Vagina (tissue), 2 donors: ENCODE data around the gene NEO1. TPM values are rescaled to one million over a fixed set of nuclear protein-coding genes. Genes with fewer than 3 reads are reported as not detected.

Source experiments
- DNase-seq, 2 donors: peaks; one replicate each; pipeline ENCODE4 v3.0.0-alpha.2; 2017; ENCODE audit errors: extremely low spot score in 2 of 2
- H3K27ac ChIP-seq: fragments of 200-600 bp; sonication (generic); one replicate; pipeline ENCODE4 v1.5.1; 2019
- H3K27me3 ChIP-seq: fragments of 200-600 bp; sonication (generic); one replicate; pipeline ENCODE4 v1.5.1; 2019
- H3K36me3 ChIP-seq, 2 donors: fragments of 200-600 bp; sonication (generic); one replicate each; pipeline ENCODE4 v1.5.1; 2017 to 2019
- H3K4me1 ChIP-seq: fragments of 200-600 bp; sonication (generic); one replicate; pipeline ENCODE4 v1.5.1; 2019
- H3K4me3 ChIP-seq, 2 donors: fragments of 200-600 bp; sonication (generic); 1 replicate in 1 of 2; 2 replicates in 1 of 2; pipeline ENCODE4 v1.5.1; 2016 to 2019
- H3K9me3 ChIP-seq: fragments of 200-600 bp; sonication (generic); one replicate; pipeline ENCODE4 v1.5.1; 2019
- CTCF ChIP-seq, 3 experiments: fragments of 450-650 bp in 2 of 3; fragments of 200-600 bp in 1 of 3; sonication (generic) in 1 of 3; IDR thresholded peaks; one replicate each; pipeline ENCODE4 v1.5.1; 2017 to 2019; ENCODE audit warnings: antibody characterized with exemption in 3 of 3, mild to moderate bottlenecking in 2 of 3, moderate library complexity in 2 of 3
- POLR2A ChIP-seq, 2 donors: fragments of 450-650 bp; IDR thresholded peaks; one replicate each; pipeline ENCODE4 v1.6.1; 2017; ENCODE audit warnings: antibody characterized with exemption in 2 of 2, mild to moderate bottlenecking in 2 of 2, moderate library complexity in 2 of 2
- POLR2AphosphoS5 ChIP-seq, 2 donors: sonication (generic); formaldehyde crosslinking; IDR thresholded peaks; one replicate each; pipeline ENCODE4 v1.9.0; 2017; ENCODE audit warnings: antibody characterized with exemption in 2 of 2, mild to moderate bottlenecking in 2 of 2, low read depth in 1 of 2; ENCODE audit not compliant: insufficient read depth in 1 of 2
- intact Hi-C: fragments of 100-400 bp; cut with DNase I; formaldehyde crosslinking; loops from one replicate; pipeline ENCODE4 v1.15.1; 2023
- total RNA-seq: library from RNA; depleted of rRNA; stranded (reverse); fragments of >200 nt; gene quantifications from one replicate; pipeline ENCODE4 v1.2.3, GENCODE V29; 2016

The NEO1 gene
- total RNA-seq, 1 donor from 2014 or later, result 21.9 TPM

- peaks cover 28% of the 10 kb centered on the region for H3K4me1 ChIP-seq
- intact Hi-C loops, result loop anchor here (10.0 kb wide), 1 partner anchor 80 kb away; no protein-coding TSS in a partner anchor
Measured at GRCh38 chr15:73054417-73054953, 2.2 kb downstream of the NEO1 start.

GRCh38 chr15:73056460-73056859 lies 4.2 kb downstream of the NEO1 start:
- peaks cover 28% of the 10 kb centered on the region for H3K4me1 ChIP-seq
- TF ChIP-seq POLR2AphosphoS5 (IDR thresholded peaks at IDR 0.05; ENCODE audit: insufficient read depth in 1 of 2, low read depth in 1 of 2) (no peak), POLR2A (IDR thresholded peaks at IDR 0.05) (no peak), CTCF (IDR thresholded peaks at IDR 0.05) (no peak)

More at GRCh38 chr15:73054417-73054953, 2.2 kb downstream of the NEO1 start:
- Histone ChIP-seq H3K9me3 (no peaks in the 10 kb centered on the region), H3K36me3 (no peaks in the 10 kb centered on the region), H3K27me3 (no peaks in the 10 kb centered on the region), H3K27ac (no peak overlapping the region), H3K4me3 (no peak overlapping the region)
- DNase-seq, result no peak
- TF ChIP-seq POLR2AphosphoS5 (IDR thresholded peaks at IDR 0.05; ENCODE audit: insufficient read depth in 1 of 2, low read depth in 1 of 2), result no peak
- no peak for TF ChIP-seq POLR2A (IDR thresholded peaks at IDR 0.05)
- no peak for TF ChIP-seq CTCF (IDR thresholded peaks at IDR 0.05)

GRCh38 chr15:73058437-73058836 lies 6.2 kb downstream of the NEO1 start:
- Histone ChIP-seq H3K27me3 (no peaks in the 10 kb centered on the region), H3K4me1 (peaks cover 25% of the 10 kb centered on the region), H3K9me3 (no peaks in the 10 kb centered on the region), H3K27ac (no peak overlapping the region), H3K36me3 (no peaks in the 10 kb centered on the region), H3K4me3 (no peak overlapping the region)
- TF ChIP-seq CTCF (IDR thresholded peaks at IDR 0.05) (no peak), POLR2A (IDR thresholded peaks at IDR 0.05) (no peak), POLR2AphosphoS5 (IDR thresholded peaks at IDR 0.05; ENCODE audit: insufficient read depth in 1 of 2, low read depth in 1 of 2) (no peak)
- intact Hi-C loops, result loop anchor here (10.0 kb wide), 1 partner anchor 84 kb away; no protein-coding TSS in a partner anchor
- no peak for DNase-seq

More at GRCh38 chr15:73056460-73056859, 4.2 kb downstream of the NEO1 start:
- Histone ChIP-seq H3K36me3 (no peaks in the 10 kb centered on the region), H3K9me3 (no peaks in the 10 kb centered on the region), H3K27me3 (no peaks in the 10 kb centered on the region), H3K27ac (no peak overlapping the region), H3K4me3 (no peak overlapping the region)
- intact Hi-C loops, result loop anchor here (10.0 kb wide), 1 partner anchor 82 kb away; no protein-coding TSS in a partner anchor
- DNase-seq, result no peak

- no peak for TF ChIP-seq POLR2A (IDR thresholded peaks at IDR 0.05)
- TF ChIP-seq CTCF (IDR thresholded peaks at IDR 0.05), result no peak
- TF ChIP-seq POLR2AphosphoS5 (IDR thresholded peaks at IDR 0.05; ENCODE audit: insufficient read depth in 1 of 2, low read depth in 1 of 2), result no peak
- no peaks in the 10 kb centered on the region for H3K4me1 ChIP-seq
- H3K4me3 ChIP-seq, result no peak overlapping the region
- no peak overlapping the region for H3K27ac ChIP-seq
- H3K27me3 ChIP-seq, result no peaks in the 10 kb centered on the region
- intact Hi-C loops, result no loop called here
- H3K36me3 ChIP-seq, result no peaks in the 10 kb centered on the region
- no peaks in the 10 kb centered on the region for H3K9me3 ChIP-seq
- DNase-seq, result no peak
Measured at GRCh38 chr15:73065114-73065513, 12.9 kb downstream of the NEO1 start.

- no peak for TF ChIP-seq CTCF (IDR thresholded peaks at IDR 0.05)
- no peak for TF ChIP-seq POLR2A (IDR thresholded peaks at IDR 0.05)
- TF ChIP-seq POLR2AphosphoS5 (IDR thresholded peaks at IDR 0.05; ENCODE audit: insufficient read depth in 1 of 2, low read depth in 1 of 2), result no peak
- Histone ChIP-seq H3K4me1 (peaks cover 2% of the 10 kb centered on the region), H3K9me3 (no peaks in the 10 kb centered on the region), H3K36me3 (no peaks in the 10 kb centered on the region), H3K4me3 (no peak overlapping the region), H3K27me3 (no peaks in the 10 kb centered on the region), H3K27ac (no peak overlapping the region)
- intact Hi-C loops, result no loop called here
- no peak for DNase-seq
Measured at GRCh38 chr15:73069109-73069508, 16.8 kb downstream of the NEO1 start.
